BJ (cell line): ENCODE results near the gene SLC9A8. TPM values are rescaled to one million over a fixed set of nuclear protein-coding genes. Genes with fewer than 3 reads are reported as not detected.

Experiments used
- CTCF ChIA-PET: fragments of 350-600 bp; formaldehyde crosslinking; extraction: SDS; loops from one replicate; lab custom pipeline; 2021; ENCODE audit warnings: antibody characterized with exemption, inconsistent platforms; lab: Yijun Ruan, JAX
- POLR2A ChIA-PET: fragments of 300-600 bp; sonication (Branson Sonifier 250); formaldehyde crosslinking; extraction: SDS; loops from one replicate; lab custom pipeline; 2021; ENCODE audit warnings: antibody characterized with exemption; lab: Charles Lee
- DNase-seq: peaks from one replicate; pipeline ENCODE4 v3.0.0-alpha.2; 2011; ENCODE audit warnings: low read depth
- H3K27me3 ChIP-seq: 2 replicates; pipeline ENCODE4 v1.6.0; 2011; ENCODE audit warnings: low read length; ENCODE audit not compliant: control insufficient read depth, insufficient read depth
- H3K36me3 ChIP-seq: 2 replicates; pipeline ENCODE4 v1.5.1; 2011; ENCODE audit warnings: low read length; ENCODE audit not compliant: control insufficient read depth, insufficient read depth
- H3K4me3 ChIP-seq: 2 replicates; pipeline ENCODE4 v1.5.1; 2011; ENCODE audit warnings: low read depth, mild to moderate bottlenecking, control low read depth, low read length
- polyA plus RNA-seq: library from polyadenylated mRNA; depleted of rRNA; stranded (reverse); fragments of >200 nt; gene quantifications from 2 replicates; pipeline ENCODE4 v1.2.3, GENCODE V29; 2011
- TF ChIP-seq, protein P1 (sequence below): IDR thresholded peaks from 2 replicates; pipeline ENCODE4 v1.5.1; 2011; ENCODE audit warnings: low read depth, mild to moderate bottlenecking, control low read depth, inconsistent platforms, low read length, moderate library complexity; ENCODE audit not compliant: insufficient read depth

The SLC9A8 gene
- polyA plus RNA-seq, 1 experiment = 3.3 TPM

GRCh38 chr20:49831770-49832631, 19.4 kb downstream of the SLC9A8 start:
- Histone ChIP-seq H3K36me3 (no peaks in the 10 kb centered on the region; the same call in none of the 2 replicates), H3K4me3 (no peak overlapping the region), H3K27me3 (no peaks in the 10 kb centered on the region)
- ChIA-PET CTCF (interaction anchor here (0.8 to 1.8 kb wide), 3 partner anchors 8 to 222 kb away, joined by 3 to 5 read pairs (median 4); no protein-coding TSS in a partner anchor), POLR2A (no interaction called here)
- TF ChIP-seq, protein P1, sequence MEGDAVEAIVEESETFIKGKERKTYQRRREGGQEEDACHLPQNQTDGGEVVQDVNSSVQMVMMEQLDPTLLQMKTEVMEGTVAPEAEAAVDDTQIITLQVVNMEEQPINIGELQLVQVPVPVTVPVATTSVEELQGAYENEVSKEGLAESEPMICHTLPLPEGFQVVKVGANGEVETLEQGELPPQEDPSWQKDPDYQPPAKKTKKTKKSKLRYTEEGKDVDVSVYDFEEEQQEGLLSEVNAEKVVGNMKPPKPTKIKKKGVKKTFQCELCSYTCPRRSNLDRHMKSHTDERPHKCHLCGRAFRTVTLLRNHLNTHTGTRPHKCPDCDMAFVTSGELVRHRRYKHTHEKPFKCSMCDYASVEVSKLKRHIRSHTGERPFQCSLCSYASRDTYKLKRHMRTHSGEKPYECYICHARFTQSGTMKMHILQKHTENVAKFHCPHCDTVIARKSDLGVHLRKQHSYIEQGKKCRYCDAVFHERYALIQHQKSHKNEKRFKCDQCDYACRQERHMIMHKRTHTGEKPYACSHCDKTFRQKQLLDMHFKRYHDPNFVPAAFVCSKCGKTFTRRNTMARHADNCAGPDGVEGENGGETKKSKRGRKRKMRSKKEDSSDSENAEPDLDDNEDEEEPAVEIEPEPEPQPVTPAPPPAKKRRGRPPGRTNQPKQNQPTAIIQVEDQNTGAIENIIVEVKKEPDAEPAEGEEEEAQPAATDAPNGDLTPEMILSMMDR = no peak
- no peak for DNase-seq

GRCh38 chr20:49832632-49833327, 20.2 kb downstream of the SLC9A8 start:
- ChIA-PET POLR2A (no interaction called here), CTCF (interaction anchor here (0.8 to 3.0 kb wide), 3 partner anchors 13 to 222 kb away, joined by 4 to 12 read pairs (median 6); no protein-coding TSS in a partner anchor)
- TF ChIP-seq, protein P1 = no peak
- Histone ChIP-seq H3K36me3 (no peaks in the 10 kb centered on the region; the same call in none of the 2 replicates), H3K4me3 (no peak overlapping the region), H3K27me3 (no peaks in the 10 kb centered on the region)
- DNase-seq = no peak

GRCh38 chr20:49833483-49833882, 20.9 kb downstream of the SLC9A8 start:
- ChIA-PET CTCF (interaction anchor here (0.7 to 3.0 kb wide), 3 partner anchors 13 to 1183 kb away, joined by 3 to 12 read pairs (median 6); no protein-coding TSS in a partner anchor), POLR2A (no interaction called here)
- no peaks in the 10 kb centered on the region for H3K27me3 ChIP-seq
- H3K36me3 ChIP-seq = no peaks in the 10 kb centered on the region; the same call in none of the 2 replicates
- TF ChIP-seq, protein P1 = no peak
- no peak overlapping the region for H3K4me3 ChIP-seq
- DNase-seq = no peak

GRCh38 chr20:49835031-49835430, 22.4 kb downstream of the SLC9A8 start:
- Histone ChIP-seq H3K36me3 (no peaks in the 10 kb centered on the region; the same call in none of the 2 replicates), H3K27me3 (no peaks in the 10 kb centered on the region), H3K4me3 (no peak overlapping the region)
- TF ChIP-seq, protein P1 = no peak
- no peak for DNase-seq
- ChIA-PET CTCF (interaction anchor here (1.1 to 3.0 kb wide), 2 partner anchors 11 to 293 kb away, joined by 3 to 12 read pairs; no protein-coding TSS in a partner anchor), POLR2A (no interaction called here)
